ENCODE data around the gene ASB15.

DNA sequence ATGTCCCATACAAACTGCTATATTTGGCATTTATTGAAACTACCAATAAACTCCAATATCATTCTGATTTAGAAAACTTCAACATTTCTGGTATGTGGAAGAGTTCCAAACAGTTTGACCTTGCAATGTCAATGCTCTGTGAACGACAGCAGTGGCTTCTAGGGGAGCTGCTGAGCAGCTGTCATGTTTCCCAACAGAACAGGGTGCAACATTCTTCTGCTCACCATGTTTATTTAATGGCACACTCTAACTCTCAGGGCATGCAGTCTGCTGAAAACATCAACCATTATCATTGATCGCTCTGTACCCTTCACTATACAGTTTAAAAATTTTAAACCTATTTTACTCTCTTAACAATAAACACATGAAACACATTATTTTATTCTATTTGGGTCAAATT is 79.9 kb downstream of the ASB15 start:
- TF ChIP-seq, protein P1, sequence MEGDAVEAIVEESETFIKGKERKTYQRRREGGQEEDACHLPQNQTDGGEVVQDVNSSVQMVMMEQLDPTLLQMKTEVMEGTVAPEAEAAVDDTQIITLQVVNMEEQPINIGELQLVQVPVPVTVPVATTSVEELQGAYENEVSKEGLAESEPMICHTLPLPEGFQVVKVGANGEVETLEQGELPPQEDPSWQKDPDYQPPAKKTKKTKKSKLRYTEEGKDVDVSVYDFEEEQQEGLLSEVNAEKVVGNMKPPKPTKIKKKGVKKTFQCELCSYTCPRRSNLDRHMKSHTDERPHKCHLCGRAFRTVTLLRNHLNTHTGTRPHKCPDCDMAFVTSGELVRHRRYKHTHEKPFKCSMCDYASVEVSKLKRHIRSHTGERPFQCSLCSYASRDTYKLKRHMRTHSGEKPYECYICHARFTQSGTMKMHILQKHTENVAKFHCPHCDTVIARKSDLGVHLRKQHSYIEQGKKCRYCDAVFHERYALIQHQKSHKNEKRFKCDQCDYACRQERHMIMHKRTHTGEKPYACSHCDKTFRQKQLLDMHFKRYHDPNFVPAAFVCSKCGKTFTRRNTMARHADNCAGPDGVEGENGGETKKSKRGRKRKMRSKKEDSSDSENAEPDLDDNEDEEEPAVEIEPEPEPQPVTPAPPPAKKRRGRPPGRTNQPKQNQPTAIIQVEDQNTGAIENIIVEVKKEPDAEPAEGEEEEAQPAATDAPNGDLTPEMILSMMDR (IDR thresholded peaks at IDR 0.05), result no peak
- no peak for TF ChIP-seq POLR2A (IDR thresholded peaks at IDR 0.05)
